ENCODE measurements around the gene NEMP1.
"Not testable (repeated sequence)": the region's sequence is repeated elsewhere in the genome, so short reads cannot be mapped to it uniquely, and the experiment has no call there.

NEMP1 gene

GRCh38 chr12:57053146-57053545 lies 25.4 kb downstream of the NEMP1 start:
- DNase-seq: not testable (repeated sequence)

- no peak for DNase-seq
These were observed 27.6 kb downstream of the NEMP1 start for GRCh38 chr12:57051011-57051410.

- no peak for DNase-seq
These were observed 28.7 kb downstream of the NEMP1 start, which contains the start of gene MYO1A for GRCh38 chr12:57049890-57050289. MYO1A (minus strand) TSS chr12:57050129; CDS start chr12:57048323, 1,806 bp downstream.

DNA sequence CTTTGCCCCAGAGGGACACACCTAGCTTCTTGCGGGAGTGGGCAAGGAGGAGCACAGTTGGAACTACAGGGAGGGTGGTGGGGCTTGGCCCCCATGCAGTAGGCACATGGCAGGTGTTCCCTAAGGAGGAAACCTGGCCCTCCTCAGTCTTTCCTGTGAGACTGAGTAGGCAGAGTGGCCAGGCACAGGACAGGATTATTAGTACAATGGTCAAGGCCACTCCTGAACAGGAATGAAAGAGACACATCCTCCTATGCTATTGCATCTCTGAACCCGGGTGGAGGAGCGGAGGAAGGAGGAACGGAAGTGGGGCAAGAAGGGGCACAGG lies 29.5 kb downstream of the NEMP1 start:
- no peak for DNase-seq

- DNase-seq: no peak
These were observed 30.0 kb downstream of the NEMP1 start for GRCh38 chr12:57048423-57049118.

GRCh38 chr12:57047981-57048380 lies 30.6 kb downstream of the NEMP1 start:
- DNase-seq: no peak

DNA sequence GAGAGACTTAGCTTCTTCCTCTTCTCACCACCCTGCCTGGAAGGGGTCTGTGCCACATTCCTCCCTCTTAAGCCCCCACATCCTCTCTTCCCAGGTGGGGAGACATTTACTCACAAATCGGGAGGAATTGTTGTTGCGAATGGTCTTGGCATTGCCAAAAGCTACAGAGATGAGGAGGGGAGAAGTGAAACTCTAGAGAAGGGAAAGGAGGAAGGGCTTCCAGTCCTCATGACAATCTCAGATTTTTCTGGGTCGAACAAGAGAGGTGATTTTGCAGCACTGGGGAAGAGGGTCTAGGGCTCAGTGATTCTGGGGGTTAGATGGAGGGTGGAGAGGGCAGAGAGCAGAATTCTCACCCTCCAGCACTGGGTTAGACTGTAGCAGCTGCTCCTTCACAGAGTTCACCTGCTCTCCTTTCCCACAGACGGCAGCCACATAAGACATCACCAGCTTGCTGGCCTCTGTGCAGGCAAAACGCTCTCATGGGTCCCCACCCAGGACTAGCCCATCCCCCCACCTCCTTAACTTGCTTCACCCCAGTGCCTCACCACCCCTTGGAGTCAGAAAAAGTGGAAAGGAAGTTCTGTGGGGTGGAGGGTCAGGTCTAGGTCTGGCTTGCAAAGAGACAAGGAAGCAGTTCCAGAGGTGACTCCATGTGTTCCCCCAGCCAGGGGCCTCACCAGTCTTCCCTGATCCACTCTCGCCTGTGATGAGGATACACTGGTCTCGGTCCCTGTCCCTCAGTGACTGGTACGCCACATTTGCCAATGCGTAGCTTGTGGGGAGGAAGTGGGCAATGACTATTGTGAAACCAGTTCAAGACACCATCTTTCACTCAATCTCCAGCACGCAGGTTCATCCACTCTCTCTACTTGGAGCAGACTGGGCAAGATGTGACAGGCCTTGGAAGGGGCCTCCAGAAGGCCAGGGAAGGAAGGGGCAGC lies 31.4 kb downstream of the NEMP1 start:
- DNase-seq: no peak

DNA sequence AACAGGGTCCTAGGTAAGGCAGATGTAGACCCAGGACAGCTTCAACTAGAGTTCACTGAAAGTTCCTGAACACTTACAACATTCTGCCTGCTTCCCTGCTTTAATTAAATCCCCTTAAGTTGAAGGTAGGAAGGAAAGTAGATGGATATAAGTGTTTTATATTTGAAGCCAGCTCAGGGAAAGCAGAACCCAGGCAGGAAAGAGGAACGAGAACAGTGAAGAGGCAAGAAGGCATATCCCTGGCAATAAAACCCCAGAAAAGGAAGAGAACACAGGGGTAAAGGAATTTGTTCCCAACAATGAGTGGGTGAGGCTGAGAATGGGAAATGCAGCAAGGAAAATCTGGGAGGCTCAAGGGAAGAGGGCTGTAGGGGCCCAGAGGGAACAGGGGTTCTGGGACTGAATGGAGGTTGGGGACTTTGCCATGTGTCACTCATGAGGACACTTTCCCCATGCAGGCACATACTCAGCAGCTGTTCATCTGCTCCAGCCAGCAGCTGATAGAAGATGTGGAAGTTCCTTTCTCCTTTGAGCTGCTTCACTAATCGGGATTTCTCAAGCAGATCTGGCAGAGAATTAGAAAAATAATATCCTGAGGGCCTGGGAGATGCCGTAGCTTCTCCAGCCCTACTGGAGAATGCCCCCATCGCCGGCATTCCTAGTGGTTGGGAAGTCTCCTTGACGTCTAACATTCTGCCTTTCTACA lies 32.4 kb downstream of the NEMP1 start:
- no peak for DNase-seq

DNA sequence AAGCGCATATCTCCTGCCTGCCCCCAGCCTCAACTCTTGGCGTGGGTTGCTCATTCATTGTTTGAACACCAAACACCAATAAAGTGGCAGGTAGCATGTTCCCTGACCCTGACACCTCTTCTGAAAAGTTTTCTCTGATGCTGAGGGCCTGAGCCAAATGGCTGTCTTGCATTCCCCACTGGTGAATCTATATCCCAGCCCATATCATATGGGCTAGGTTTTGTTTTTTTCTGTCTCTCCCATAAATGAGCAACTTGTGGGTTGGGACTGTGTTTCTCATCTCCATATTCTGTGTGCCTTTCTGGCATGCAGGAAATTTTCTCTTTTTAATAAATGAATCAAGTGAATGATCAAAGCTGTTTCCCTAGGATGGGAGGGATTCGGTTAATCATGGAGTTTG lies 33.7 kb downstream of the NEMP1 start:
- no peak for DNase-seq

GRCh38 chr12:57044468-57044867 lies 34.1 kb downstream of the NEMP1 start:
- no peak for DNase-seq

- no peak for DNase-seq
These were observed 35.9 kb downstream of the NEMP1 start for GRCh38 chr12:57042695-57043094.

- no peak for DNase-seq
These were observed 37.8 kb downstream of the NEMP1 start for GRCh38 chr12:57040750-57041149.

DNA sequence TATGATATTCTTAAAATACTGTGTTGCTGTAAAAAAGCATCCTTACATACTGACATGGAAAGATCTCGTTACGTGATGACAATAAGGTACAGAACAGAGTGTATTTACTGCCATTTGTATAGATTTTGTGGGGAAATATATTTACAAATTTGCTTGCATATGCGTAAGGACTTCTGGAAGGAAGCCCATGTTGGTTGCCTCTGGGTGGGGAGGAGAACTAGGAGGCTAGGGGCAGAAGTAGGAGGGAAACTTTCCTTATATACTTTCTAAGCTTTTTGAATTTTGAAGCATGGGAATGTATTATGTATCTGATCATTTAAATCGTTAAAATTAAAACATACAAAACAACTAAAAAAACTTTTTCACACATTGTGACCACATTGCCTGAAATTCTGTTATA lies 38.4 kb downstream of the NEMP1 start:
- no peak for DNase-seq

DNA sequence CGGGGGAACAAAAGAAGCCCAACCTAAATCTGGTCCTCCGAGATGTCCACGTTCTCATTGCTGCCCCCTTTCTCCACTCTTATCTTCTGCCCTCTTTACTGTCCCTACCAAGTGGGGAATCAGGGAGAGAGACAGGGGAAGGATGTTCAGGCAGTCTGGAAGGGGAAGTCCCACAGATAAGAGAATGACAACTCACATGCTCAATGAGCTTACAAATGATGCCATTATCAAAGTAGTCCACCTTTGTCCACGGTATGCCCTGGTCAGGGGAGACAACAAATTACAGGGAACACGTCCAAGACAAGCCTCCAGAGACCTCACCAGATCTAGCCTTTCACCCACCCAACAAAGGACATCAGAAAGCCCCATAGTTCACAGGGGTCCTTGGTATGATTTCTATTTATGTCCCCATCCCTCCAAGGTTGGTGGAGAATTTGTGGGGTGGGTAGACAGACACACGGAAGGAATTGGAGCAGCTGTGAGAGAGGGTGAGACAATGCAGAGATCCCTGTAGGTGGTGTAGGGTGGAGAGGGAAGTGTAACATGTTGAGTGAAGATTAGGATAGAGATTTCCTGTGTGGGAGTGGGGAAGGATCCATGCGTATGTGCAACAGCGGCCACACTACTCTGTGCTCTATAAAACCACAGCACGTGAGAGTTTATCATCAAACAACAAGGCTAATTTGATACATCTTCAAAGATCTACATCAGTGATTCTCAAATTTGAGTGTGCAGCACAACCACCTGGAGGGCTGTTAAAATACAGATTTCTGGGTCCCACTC lies 39.4 kb downstream of the NEMP1 start:
- DNase-seq: no peak

GRCh38 chr12:57037264-57037663 lies 41.3 kb downstream of the NEMP1 start:
- no peak for DNase-seq

DNA sequence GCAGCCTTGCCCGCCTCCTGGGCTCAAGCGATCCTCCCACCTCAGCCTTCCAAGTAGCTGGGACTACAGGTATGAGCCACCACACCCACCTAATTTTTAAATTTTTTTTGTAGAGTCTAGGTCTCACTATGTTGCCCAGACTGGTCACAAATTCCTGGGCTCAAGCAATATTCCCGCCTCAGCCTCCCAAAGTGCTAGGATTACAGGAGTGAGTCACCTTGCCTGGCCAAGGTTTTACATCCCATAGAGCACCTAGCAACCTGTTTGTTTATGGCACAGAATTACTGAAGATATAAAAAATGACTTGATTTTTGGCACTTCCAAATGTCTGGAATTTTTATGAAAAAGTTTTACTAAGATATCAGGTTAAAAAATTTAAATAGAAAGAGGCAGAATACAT lies 45.2 kb downstream of the NEMP1 start:
- no peak for DNase-seq

DNA sequence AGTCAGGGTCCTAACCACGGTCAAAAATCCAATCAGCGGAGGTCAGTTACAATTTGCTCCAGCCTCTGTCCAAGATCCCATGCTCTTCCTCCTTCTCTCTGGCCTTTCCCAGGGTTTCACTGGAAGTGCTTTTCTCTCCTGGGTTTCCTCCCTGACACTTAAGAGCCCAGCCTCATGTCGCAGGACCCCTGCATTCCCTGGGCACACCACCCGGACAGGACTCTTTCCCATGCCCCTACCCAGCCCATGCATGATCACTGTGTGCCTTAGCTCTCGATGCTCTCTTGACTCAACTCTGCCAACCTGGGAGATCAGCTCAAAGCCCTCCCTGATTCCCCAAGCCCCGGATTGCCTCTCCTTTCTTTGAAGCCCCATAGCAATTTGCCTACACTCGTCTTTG lies 46.8 kb downstream of the NEMP1 start:
- no peak for DNase-seq

DNA sequence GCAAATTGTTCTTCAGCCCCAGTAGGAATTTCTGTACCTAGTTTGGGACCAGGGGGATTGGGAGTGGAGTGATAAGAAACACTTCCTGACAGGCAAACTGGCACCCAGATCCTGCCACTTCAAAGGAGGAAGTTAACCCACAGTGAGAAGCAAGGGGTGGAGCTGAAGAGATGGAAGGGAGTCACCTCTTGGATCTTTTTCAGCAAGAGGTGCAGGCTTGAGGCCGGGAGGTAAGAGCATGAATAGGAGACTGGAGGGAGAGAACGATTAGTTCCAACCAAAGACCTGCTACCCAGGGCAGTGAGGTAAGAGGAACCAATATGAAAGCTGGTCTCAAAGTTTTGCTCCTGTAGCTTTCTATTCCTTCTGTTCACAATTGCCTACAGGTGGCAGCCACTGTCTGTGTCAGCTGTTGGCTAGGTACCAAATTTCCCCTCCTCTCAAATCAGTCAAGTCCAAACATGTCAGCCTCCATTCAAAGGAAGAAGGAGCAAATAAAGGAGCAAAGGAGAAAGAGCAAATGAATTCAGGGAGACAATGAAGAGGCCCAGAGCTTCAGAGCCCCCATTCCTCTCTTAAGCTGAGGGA lies 47.4 kb downstream of the NEMP1 start:
- DNase-seq: peak; percentile 50

- no peak for DNase-seq
These were observed 49.1 kb downstream of the NEMP1 start for GRCh38 chr12:57029457-57029856.

DNA sequence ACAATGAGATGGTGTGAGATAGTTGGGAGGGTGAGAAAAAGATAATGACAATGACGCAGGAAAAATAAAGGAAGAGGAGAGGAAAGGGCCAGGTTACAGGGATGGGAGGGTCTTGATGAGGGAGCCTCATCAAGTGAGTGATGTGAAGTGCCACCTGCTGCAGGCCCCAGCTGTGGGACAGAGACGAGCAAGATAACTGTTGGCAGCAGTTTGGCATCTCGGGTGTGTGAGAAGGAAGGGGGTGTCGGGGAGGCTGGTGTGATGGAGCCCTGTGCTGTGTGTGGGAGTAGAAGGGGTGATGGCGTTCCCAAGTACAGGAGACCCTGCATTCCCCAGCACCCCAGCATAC lies 50.8 kb downstream of the NEMP1 start:
- DNase-seq: no peak

- DNase-seq: no peak
These were observed 51.4 kb downstream of the NEMP1 start for GRCh38 chr12:57027011-57027804.

GRCh38 chr12:57025196-57025595 lies 53.4 kb downstream of the NEMP1 start:
- DNase-seq: no peak

All from NCI-H1105 (cell line).